ENCODE data around the gene ASCL4.
"Not testable (repeated sequence)": the region's sequence is repeated elsewhere in the genome, so short reads cannot be mapped to it uniquely, and the experiment has no call there.

ASCL4 gene

GRCh38 chr12:107774349-107775029, at the start of gene ASCL4:
Gene ASCL4 (plus strand): TSS chr12:107774704. CDS start chr12:107775219, 515 bp downstream.
- no peak for DNase-seq
- intact Hi-C loops (cut with DNase I), result no loop called here

GRCh38 chr12:107727327-107727726, 47.2 kb upstream of the ASCL4 start:
- intact Hi-C loops (cut with DNase I); DNase-seq: not testable (repeated sequence)

GRCh38 chr12:107727742-107728141, 46.8 kb upstream of the ASCL4 start:
- intact Hi-C loops (cut with DNase I); DNase-seq: not testable (repeated sequence)

GRCh38 chr12:107730618-107731341, 43.7 kb upstream of the ASCL4 start:
- intact Hi-C loops (cut with DNase I), result no loop called here
- DNase-seq, result no peak

GRCh38 chr12:107731366-107731765, 43.1 kb upstream of the ASCL4 start:
- DNase-seq, result no peak
- intact Hi-C loops (cut with DNase I), result no loop called here

GRCh38 chr12:107732365-107732764, 42.1 kb upstream of the ASCL4 start:
- DNase-seq, result no peak
- intact Hi-C loops (cut with DNase I), result no loop called here

- intact Hi-C loops (cut with DNase I), result no loop called here
- no peak for DNase-seq
Observed at GRCh38 chr12:107734139-107734538, 40.4 kb upstream of the ASCL4 start.

GRCh38 chr12:107735763-107736162, 38.7 kb upstream of the ASCL4 start:
- intact Hi-C loops (cut with DNase I), result no loop called here
- DNase-seq, result no peak

- DNase-seq, result no peak
- intact Hi-C loops (cut with DNase I), result no loop called here
Observed at GRCh38 chr12:107736914-107737313, 37.6 kb upstream of the ASCL4 start.

- intact Hi-C loops (cut with DNase I), result no loop called here
Observed at GRCh38 chr12:107748472-107748871, 26.0 kb upstream of the ASCL4 start.

GRCh38 chr12:107749083-107749482, 25.4 kb upstream of the ASCL4 start:
- intact Hi-C loops (cut with DNase I), result no loop called here
- no peak for DNase-seq

More at GRCh38 chr12:107748472-107748871, 26.0 kb upstream of the ASCL4 start:
- DNase-seq, result no peak

GRCh38 chr12:107759410-107759809, 15.1 kb upstream of the ASCL4 start:
- intact Hi-C loops (cut with DNase I), result no loop called here
- DNase-seq, result no peak

- intact Hi-C loops (cut with DNase I), result loop anchor here (5.0 kb wide), 1 partner anchor 122 kb away; no protein-coding TSS in a partner anchor
- peak in 6 of 10 donors; percentile 8 to 88 (median 18) for DNase-seq
Observed at GRCh38 chr12:107760207-107760808, 14.2 kb upstream of the ASCL4 start.

- intact Hi-C loops (cut with DNase I), result loop anchor here (1.0 to 5.0 kb wide), 2 partner anchors 76 to 121 kb away; partner anchors contain the start of gene PWP1
- peak; percentile 88 to 99 (median 91) for DNase-seq
Observed at GRCh38 chr12:107760809-107761501, 13.5 kb upstream of the ASCL4 start, which contains the start of gene PRDM4. Gene PRDM4 (minus strand): TSS chr12:107761137. CDS start chr12:107760515, 622 bp downstream.

- intact Hi-C loops (cut with DNase I), result loop anchor here (1.0 to 5.0 kb wide), 2 partner anchors 76 to 121 kb away; partner anchors contain the start of gene PWP1
- no peak for DNase-seq
Observed at GRCh38 chr12:107761502-107761904, 13.0 kb upstream of the ASCL4 start.

GRCh38 chr12:107762874-107763273, 11.6 kb upstream of the ASCL4 start:
- no peak for DNase-seq
- intact Hi-C loops (cut with DNase I), result loop anchor here (5.0 kb wide), 1 partner anchor 119 kb away; no protein-coding TSS in a partner anchor

GRCh38 chr12:107764626-107765025, 9.9 kb upstream of the ASCL4 start:
- DNase-seq, result no peak
- intact Hi-C loops (cut with DNase I), result loop anchor here (5.0 kb wide), 1 partner anchor 118 kb away; no protein-coding TSS in a partner anchor

- no peak for DNase-seq
- intact Hi-C loops (cut with DNase I), result no loop called here
Observed at GRCh38 chr12:107765316-107765715, 9.2 kb upstream of the ASCL4 start.

GRCh38 chr12:107767466-107767865, 7.0 kb upstream of the ASCL4 start:
- intact Hi-C loops (cut with DNase I), result no loop called here
- DNase-seq, result no peak

- DNase-seq, result peak in 2 of 10 donors; percentile 74 to 87
- intact Hi-C loops (cut with DNase I), result no loop called here
Observed at GRCh38 chr12:107775093-107775721, 703 bp downstream of the ASCL4 start.

All from posterior cingulate gyrus (tissue), 11 donors.